GM18909 (cell line): ENCODE results near the gene COL1A1.

ENCODE experiments used
- ATAC-seq: cut with Tn5 transposase; IDR thresholded peaks from one replicate; pipeline ENCODE4 v1.9.1; 2021; ENCODE audit warnings: mild to moderate bottlenecking; ENCODE audit not compliant: unreplicated experiment, poor library complexity

The COL1A1 gene

GRCh38 chr17:50214976-50215760, 13.7 kb upstream of the COL1A1 start:
- ATAC-seq, result no peak

- peak; percentile 93 for ATAC-seq
Observed at GRCh38 chr17:50213026-50214022, 11.9 kb upstream of the COL1A1 start.

GRCh38 chr17:50212121-50212843, 10.9 kb upstream of the COL1A1 start:
- no peak for ATAC-seq

GRCh38 chr17:50211249-50212120, 10.1 kb upstream of the COL1A1 start:
- no peak for ATAC-seq

DNA sequence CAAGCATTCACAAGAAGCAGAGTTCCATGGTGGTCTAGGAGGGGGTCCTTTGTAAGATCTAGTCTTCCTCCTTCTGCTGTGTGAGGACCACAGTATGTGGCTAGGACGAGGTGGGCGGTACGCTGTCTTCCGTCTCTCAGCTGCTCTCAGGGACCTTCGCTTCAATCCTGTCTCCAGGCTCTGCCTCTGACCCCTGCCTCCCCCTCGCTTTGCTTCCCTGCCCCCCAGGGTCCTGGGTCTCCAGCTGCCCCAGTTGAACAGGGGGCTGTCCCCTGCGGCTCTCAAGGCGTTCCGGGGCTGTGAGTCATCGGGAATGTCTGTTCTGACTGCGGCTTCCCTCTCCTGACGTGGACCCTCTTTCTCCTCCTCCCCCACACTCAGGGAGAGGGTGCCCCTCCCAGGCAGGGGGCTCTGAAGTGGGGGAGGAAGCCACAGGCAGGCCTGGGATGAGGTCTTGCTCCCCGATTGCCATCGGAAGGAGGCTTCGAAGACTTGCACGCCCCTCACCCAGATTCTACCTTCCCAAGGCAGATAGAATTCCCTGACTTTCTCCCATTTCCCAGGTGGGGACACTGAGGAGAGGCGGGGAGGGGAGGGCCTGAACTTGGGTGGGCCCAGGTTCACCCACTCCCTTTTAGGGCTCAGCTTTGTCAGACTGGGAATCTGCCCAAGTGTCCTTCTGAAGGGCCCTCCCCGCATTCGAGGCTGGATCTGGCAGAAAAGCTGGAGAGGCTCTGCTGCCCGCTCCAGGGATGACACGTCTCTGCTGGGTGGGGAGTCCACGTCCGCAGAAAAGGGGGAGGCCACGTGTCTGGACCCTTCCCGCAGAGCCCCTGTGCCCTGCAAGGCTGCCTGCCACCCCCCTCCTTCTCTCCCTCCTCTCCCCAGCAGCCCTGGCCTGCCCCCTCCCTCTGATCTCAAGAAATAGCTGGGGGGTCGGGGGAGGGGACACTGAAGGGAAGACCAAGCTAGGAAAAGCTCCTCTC, 9.1 kb upstream of the COL1A1 start:
- ATAC-seq, result no peak

DNA sequence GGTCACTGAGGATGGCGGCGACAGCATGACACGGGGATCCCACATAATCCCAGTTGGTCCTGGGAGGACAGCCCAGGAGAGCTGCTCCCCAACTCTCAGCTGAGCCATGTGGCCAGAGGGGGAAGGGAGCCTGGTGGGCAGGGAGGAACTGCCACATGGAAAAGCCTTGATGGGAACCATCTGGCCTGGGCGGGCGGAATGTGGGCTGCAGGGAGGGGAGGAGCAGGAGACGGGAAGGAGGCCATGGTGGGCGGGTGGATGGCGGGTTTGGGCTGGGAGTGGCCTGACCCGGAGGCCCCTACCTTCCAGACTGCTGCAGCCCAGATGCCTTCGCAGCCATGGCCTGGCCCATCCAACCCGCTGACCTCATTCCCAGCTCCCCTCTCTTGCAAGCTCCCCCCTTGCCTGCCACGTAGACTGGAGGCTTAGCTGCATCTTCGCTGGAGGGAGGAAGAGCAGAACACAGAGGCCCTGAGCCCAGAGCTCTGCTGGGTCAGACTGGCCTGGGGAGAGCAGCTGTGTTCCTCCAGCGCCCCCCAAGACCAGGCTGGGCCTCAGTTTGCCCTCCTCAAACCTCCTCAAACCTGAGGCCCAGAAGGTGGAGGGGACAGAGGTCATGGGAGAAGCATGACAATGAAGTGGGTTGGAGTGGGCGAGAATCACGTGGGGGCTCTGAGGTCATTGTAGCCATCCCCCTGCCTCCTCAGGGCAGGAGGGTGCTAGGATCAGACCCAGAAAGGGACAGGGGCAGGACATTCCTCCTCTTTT, 8.2 kb upstream of the COL1A1 start:
- no peak for ATAC-seq

GRCh38 chr17:50209133-50209471, 7.7 kb upstream of the COL1A1 start:
- ATAC-seq, result no peak

- no peak for ATAC-seq
Observed at GRCh38 chr17:50208611-50209061, 7.2 kb upstream of the COL1A1 start.

GRCh38 chr17:50207792-50208567, 6.5 kb upstream of the COL1A1 start:
- no peak for ATAC-seq

DNA sequence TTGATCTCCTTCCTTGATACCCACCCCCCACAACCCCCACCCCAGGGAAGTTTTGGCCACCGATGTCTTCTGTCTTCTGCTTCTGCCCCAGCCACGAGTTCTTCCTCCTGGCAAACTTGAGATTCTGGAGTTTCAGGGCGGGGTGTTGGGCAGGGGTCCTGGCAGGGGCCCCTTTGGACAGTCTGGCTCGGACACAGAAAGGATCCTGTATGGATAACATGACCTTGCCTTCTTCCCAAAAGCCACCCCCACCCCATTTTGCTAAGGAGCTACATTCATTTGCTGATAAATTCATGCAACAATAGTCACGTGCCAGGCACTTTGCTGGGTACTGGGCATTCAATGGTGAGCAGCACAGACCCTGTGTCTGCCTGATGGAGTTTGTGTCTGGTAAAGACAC, 5.9 kb upstream of the COL1A1 start:
- ATAC-seq, result no peak

- ATAC-seq, result no peak
Observed at GRCh38 chr17:50206604-50207293, 5.3 kb upstream of the COL1A1 start.

DNA sequence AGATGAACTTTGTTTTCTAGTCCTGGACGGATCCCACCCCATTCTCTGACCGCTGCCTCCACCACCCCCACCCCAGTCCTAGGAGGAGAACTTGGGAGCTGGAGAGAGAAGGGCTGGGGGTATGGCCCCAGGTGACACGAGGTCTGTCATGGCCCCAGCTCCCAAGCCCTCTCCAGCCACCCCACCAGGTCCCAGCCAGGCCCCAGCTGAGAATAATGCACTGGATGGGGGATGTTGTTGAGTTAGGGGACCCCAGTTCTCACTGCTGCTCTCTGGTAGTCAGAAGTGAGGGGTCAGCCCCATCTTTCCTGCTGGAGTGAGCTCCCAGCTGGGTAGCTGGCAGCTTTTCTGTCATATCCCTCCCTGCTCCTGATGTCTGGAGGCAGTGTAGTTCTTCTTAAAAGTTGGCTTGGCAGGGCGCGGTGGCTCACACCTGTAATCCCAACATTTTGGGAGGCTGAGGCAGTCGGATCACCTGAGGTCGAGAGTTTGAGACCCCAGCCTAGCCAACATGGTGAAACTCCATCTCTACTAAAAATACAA, 4.6 kb upstream of the COL1A1 start:
- ATAC-seq, result no peak

DNA sequence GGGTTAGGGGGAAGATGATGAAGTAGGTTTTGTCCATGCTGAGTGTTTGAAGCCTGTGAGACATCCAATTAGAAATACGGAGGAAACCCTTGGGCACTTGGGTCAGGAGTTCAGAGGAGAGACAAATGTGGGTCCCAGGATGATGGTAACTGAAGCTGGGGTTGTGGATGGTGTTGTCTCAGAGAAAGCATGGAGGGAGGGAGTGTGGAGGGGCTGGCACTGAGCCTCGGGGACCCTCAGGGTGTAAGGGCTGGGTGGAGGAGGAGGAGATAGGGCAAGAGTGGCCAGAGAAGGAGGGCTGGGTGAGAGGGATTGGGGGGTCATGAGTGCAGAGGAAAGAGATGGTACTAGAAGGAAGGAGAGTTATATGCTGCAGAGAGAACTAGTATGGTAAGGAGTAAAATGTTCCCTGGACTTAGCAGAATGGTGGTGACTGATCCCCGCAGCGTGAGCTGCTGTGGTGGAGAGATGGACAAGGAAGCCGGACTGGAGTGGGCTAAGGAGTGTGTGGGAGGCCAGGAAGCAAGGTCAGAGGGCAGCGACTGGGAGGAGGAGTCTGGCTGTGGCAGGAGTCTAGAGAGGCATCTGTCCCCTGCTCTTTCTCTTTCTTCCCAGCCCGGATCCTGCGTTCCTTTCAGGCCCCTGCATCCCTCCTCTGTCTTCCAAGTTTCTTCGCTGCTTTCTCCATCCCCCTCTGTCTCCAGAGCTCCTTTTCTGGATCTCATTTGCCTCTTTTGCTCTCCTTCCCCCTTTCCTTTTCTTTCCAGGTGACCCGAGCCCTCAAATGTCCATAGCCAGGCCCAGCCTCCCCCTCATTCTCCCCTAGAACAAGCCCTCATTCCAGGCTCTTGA, 3.9 kb upstream of the COL1A1 start:
- no peak for ATAC-seq

DNA sequence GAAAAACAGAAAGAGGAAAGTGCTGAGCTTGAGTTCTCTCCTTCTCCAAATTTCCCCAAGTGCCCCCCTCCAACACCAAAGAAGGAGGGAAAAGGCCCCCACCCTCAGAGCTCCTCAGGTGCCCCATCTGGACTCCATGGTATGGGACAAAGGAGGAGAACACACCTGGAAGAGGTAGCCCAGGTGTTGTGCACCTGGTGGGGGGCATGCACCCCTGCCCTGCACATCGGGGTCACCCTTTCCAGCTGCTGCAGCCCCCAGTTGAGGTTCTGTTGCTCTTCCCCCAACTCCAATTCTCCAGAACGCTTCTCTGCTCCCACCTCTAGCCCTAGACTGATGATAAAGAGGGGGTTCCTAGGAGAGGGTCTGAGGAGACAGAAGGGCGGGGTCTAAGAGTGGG, 3.0 kb upstream of the COL1A1 start:
- no peak for ATAC-seq

DNA sequence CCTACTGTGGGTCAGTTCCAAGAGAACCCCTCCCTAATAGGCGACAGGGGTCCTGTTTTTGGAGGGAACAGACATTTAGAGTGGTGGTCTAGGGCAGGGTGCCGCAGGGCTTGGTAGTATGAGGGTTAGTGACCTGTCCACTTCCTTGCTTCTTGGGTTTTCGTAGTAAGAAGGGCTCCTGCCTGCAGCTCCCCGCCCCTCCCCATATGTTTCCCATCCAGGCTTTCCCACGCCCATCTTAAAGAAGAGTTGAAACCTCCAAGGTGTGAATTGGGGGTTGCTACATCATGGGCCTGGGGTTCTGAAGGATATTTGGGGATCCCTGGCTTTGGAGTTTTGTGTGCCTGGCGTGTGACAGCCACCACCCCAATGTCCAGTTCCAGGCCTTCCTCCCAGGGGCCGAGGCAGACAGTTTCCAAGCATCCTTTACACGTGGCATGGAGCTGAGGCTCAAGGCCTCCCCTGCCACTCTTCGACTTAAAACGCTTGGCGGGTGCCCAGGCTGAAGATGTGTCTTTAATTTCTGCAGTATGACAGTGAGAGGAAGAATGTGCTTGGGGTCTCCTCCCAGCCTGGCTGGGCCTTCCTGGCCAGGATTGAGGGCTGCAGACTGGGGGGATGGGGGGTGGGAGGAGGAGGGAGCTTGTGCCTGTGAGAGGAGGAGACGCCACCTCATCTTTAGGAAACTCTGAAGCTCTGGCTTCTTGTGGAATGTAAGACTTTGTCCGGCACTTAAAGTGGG, 2.3 kb upstream of the COL1A1 start:
- no peak for ATAC-seq
